Measurements from ENCODE around the gene SEC31B.

- TF ChIP-seq BCOR (IDR thresholded peaks at IDR 0.05): no peak
- no peak for TF ChIP-seq ZFP30 (CRISPR knock-in tag; IDR thresholded peaks at IDR 0.05; ENCODE audit: borderline replicate concordance)
- no peak for TF ChIP-seq POLR2AphosphoS5 (IDR thresholded peaks at IDR 0.05; ENCODE audit: control insufficient read depth, insufficient read depth, low read depth, low read length)
- no peak for TF ChIP-seq ZNF121 (CRISPR knock-in tag; conservative IDR thresholded peaks at IDR 0.05)
- no peak for TF ChIP-seq ZNF436 (CRISPR knock-in tag; IDR thresholded peaks at IDR 0.05)
- TF ChIP-seq ZFP1 (CRISPR knock-in tag; IDR thresholded peaks at IDR 0.05): no peak
- TF ChIP-seq GTF2F1 (IDR thresholded peaks at IDR 0.05; ENCODE audit: low read depth, low read length): no peak
- TF ChIP-seq, protein P1, sequence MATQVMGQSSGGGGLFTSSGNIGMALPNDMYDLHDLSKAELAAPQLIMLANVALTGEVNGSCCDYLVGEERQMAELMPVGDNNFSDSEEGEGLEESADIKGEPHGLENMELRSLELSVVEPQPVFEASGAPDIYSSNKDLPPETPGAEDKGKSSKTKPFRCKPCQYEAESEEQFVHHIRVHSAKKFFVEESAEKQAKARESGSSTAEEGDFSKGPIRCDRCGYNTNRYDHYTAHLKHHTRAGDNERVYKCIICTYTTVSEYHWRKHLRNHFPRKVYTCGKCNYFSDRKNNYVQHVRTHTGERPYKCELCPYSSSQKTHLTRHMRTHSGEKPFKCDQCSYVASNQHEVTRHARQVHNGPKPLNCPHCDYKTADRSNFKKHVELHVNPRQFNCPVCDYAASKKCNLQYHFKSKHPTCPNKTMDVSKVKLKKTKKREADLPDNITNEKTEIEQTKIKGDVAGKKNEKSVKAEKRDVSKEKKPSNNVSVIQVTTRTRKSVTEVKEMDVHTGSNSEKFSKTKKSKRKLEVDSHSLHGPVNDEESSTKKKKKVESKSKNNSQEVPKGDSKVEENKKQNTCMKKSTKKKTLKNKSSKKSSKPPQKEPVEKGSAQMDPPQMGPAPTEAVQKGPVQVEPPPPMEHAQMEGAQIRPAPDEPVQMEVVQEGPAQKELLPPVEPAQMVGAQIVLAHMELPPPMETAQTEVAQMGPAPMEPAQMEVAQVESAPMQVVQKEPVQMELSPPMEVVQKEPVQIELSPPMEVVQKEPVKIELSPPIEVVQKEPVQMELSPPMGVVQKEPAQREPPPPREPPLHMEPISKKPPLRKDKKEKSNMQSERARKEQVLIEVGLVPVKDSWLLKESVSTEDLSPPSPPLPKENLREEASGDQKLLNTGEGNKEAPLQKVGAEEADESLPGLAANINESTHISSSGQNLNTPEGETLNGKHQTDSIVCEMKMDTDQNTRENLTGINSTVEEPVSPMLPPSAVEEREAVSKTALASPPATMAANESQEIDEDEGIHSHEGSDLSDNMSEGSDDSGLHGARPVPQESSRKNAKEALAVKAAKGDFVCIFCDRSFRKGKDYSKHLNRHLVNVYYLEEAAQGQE (IDR thresholded peaks at IDR 0.05; ENCODE audit: borderline replicate concordance): no peak
- TF ChIP-seq, protein P1 (CRISPR knock-in tag; IDR thresholded peaks at IDR 0.05; ENCODE audit: low read depth): no peak
- no peak for TF ChIP-seq EGR1 (conservative IDR thresholded peaks at IDR 0.05)
- no peak for TF ChIP-seq EHMT2 (IDR thresholded peaks at IDR 0.05)
Measured at GRCh38 chr10:100544950-100545349, 25.3 kb upstream of the SEC31B start.
